Measurements from ENCODE around the gene CHGA.

DNA sequence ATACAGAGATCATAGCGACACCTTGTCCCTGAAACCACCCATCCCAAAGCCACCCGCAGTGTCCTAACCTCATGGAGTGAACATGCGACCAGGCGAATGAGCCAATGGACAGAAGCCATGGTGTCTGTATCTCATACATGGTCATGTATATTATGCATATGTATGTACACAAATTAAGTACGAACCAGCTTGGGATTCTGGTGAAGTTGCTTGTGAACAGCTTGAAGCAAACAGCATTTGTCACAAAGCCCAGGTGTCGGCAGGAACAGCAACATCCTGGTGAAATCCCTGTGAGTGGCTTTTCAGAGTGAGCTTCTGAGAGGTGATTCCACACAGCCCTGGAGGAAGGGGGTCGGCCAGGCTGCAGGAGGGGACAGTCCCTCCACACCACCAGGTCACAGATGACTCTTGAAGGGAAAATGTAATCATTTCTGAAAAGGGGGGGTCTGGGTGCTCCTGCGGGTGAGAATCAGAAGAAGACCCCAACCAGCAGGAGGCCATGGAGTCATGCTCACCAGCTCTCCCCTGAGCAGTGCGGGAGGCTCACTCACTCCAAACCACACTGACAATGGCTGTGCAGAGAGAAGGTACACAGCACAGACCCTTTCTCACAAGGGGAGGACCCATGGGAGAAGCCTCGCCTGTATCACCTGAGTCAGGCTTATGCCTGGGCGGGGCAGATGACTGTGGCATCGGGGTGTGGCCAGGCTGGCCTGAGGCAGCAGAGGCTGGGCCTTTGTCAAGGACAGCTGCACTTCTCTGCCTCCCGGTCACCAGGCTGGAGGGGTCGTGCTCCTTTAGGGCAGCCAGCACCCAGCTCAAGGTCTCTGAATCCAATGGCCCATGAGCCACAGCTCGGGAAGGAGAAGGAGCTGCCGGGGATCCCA lies 14.3 kb downstream of the CHGA start:
- TF ChIP-seq ESRRA (IDR thresholded peaks at IDR 0.05; ENCODE audit: borderline replicate concordance, low read length) (no peak), KDM5A (IDR thresholded peaks at IDR 0.05) (no peak), MAFK (IDR thresholded peaks at IDR 0.05; ENCODE audit: partially characterized antibody) (no peak), POLR2AphosphoS2 (conservative IDR thresholded peaks at IDR 0.05; ENCODE audit: low read length) (no peak), EP300 (IDR thresholded peaks at IDR 0.05) (no peak)
